HG02610 (cell line): ENCODE results near the gene TTLL11.

Source experiments
- ATAC-seq: cut with Tn5 transposase; IDR thresholded peaks from one replicate; pipeline ENCODE4 v1.9.1; 2021; ENCODE audit warnings: mild to moderate bottlenecking, moderate library complexity; ENCODE audit not compliant: unreplicated experiment

The TTLL11 gene

DNA sequence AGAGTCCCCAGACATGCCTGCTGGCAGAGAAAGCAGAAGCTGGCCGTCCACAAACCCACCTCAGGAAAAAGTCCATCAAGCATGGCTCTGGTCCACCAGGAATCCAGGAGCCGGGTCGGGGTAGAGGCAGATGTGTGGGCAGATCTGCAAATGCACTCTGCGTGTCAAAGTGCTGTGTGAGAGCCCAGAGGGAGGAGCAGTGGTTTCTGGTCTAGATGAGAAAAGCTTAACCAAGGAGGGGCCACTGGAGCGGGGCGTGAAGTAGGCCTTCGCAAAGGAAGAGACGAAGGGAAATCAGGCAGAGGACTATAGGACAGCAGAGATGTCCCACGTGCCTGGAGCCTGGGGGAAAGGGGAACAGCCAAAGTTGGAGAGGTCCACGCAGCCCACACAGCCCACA, 40.0 kb downstream of the TTLL11 start:
- no peak for ATAC-seq

DNA sequence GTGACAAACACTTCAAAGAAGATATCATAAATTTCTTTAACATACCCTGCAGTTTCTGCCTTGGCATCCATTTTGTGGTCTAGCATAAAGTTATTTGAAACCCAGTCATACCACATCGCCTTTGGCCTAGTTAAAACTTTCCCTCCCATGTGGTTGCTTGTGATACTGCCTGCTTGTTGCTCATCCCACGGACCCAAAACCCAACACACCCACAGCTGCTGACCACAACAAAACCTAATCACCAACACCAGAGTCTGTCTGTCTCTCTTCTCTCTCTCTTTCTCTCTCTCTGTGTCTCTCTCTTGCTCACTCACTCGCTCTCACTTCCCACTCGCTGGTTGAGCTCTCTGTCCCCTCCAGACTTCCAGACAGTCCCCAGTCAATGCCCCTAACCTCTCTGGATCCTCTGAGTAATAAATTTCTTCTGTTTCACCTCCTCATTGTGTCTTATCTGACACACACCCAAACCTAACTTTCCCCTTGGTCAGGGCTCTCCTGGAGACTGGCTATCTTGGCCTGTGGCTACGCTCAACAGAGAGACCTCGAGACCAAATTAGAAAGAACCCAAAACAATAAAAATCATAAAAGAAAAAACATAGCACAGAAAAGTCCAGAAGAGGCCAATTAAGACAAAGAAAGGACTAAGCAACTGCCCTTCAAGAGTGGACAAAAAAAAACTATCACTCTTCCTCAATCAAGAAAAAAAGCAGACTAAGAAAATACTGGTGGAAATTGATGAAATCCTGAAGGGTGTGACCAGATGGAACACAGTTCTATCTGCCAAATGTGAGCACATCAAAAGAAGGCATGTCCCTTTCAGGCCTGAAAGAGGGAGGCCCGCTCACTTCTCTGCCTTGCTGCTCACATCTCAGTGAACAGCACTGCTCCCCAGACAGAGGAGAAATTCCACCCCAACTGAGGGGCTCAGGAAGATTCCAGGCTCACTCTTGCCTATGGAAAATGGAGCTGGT, 41.5 kb downstream of the TTLL11 start:
- peak; percentile 79 for ATAC-seq

- no peak for ATAC-seq
Measured at GRCh38 chr9:122050167-122050566, 42.9 kb downstream of the TTLL11 start.

DNA sequence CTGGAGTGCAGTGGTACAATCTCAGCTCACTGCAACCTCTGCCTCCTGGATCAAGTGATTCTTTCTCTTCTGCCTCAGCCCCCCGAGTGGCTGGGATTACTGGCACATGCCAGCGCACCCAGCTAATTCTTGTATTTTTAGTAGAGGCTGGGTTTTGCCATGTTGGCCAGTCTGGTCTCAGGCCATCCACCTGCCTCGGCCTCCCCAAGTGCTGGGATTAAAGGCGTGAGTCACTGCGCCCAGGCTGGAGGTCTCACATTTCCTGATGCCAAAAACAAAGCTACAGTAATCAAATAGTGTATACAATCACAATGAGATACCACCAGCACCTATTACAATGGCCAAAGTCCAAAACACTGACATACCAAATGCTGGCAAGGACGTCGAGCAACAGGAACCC, 51.1 kb downstream of the TTLL11 start:
- no peak for ATAC-seq

- no peak for ATAC-seq
Measured at GRCh38 chr9:122040561-122041242, 52.4 kb downstream of the TTLL11 start.

DNA sequence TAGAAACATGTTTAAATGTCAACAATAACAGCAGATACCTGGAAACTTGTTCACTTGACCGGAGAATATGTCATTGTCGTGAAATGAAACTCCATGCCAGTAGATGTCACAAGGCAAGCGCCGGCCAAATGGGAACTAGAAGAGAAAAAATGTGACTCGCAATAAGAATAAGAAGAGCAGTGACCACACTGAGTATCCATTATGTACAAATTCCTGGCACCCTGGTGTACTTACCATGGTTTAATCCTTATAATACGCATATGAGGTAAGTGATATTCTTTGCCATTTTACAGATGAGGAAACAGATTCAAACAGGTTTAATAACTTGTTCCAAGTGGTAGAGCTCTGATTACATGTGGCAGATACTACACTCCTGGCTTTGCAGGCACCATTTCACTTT, 53.9 kb downstream of the TTLL11 start:
- ATAC-seq = no peak

DNA sequence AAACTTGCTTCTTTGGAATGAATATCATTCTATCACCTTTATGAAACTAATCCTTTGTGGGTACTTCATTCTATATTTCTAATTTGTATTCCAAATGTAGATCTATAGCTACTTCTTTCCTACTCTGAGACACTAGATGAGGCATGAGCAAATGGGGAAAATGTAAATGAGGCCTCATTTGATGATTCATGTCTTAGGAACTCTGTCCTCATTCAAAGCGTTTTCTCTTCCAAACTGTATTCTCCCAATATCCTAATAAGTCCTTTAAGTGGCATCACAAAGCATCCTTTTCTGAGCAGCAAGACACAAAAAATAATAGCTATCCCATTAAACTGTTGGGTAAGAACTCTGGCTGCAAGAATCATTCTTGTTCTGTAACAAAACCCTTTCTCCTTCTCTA, 56.1 kb downstream of the TTLL11 start:
- ATAC-seq = no peak

DNA sequence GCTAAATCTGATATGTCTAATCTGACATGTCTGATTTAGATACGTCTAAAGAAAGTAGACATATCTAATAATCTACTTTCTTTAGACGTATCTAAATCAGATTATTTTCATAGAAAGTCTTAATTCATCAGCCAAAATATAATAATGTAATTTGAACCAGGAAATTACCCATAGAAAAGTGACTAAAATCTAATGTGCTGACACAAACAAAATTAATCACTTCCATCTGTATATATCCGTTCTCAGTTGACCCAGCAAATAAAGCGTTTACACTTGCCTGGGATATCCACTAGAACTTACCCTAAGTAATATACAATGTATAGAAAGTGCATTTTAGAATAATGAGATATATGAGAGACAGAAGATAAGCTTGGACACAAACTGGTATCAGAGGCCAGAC, 56.7 kb downstream of the TTLL11 start:
- no peak for ATAC-seq

- no peak for ATAC-seq
Measured at GRCh38 chr9:122033775-122034373, 59.2 kb downstream of the TTLL11 start.

- no peak for ATAC-seq
Measured at GRCh38 chr9:122032346-122032745, 60.8 kb downstream of the TTLL11 start.

DNA sequence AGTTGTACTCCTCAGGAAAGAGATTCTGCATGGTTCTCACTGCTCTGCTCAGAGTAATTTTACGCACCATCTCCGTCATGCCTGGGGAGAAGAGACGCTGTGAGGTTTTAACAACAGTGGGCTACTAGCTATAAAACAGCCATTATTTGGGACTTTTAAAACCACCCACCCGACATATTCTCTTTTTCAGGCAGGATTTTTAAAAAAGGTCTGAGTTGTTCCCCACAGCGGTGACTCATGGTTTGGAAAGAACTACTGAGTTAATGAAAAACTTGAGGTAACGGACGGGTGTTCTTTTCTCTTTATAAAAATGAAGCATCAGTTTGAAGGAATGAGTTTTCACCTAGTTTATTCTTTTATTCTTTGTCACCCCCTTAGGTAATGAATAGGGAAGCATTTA, 61.3 kb downstream of the TTLL11 start:
- no peak for ATAC-seq

DNA sequence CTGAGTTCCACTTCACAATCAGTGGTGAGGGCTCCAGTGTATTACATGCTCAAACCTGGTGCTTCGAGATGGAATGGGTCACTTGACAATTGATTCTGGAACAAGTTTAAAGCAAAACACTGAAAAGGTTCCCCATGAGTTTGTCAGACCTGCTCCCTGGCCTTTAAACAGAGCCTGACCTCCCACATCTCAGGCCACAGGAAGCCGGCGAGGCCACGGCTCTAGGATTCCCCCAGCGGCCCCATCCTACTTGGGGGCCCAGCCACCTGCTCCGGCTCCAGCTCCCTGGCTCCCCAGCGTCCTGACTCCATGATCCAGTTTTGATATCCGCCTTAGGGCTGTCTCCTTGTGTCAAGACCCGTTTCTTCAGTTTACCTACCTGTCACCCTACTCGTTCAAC, 62.0 kb downstream of the TTLL11 start:
- ATAC-seq = no peak

DNA sequence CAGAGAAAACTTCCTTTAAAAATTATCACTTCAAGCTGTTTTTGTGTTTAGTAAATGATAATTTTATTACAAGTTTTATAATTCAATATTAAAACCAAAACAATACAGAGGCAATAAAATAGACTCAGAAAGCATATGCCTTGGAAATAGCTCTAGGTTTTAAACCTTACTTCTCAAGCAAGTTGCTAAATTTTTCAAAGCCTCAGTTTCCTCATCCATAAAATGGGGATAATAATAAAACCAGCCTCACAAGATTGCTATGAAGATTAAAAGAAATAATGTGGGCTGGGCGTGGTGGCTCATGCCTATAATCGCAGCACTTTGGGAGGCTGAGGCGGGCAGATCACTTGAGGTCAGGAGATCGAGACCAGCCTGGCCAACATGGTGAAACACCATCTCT, 62.8 kb downstream of the TTLL11 start:
- no peak for ATAC-seq

GRCh38 chr9:122029898-122030297, 63.2 kb downstream of the TTLL11 start:
- no peak for ATAC-seq

DNA sequence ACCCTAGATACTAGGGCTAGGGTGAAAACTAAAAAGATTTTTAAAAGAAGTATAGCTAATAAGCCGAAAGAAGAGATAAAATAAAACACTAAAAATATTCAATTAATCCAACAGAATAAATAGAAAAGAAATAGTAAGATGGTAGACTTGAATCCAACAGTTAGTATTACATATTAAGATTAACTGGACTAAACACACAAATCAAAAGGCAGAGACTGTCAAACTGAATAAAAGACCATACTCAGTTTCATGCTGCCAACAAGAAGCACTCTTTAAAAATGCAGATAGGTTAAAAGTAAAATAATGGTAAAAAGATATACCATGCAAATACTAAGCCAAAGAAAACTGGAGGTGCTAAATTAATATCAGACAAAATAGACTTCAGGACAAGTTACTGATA, 65.0 kb downstream of the TTLL11 start:
- no peak for ATAC-seq

GRCh38 chr9:122020398-122020797, 72.7 kb downstream of the TTLL11 start:
- ATAC-seq = no peak

GRCh38 chr9:122016744-122017143, 76.4 kb downstream of the TTLL11 start:
- ATAC-seq = no peak

DNA sequence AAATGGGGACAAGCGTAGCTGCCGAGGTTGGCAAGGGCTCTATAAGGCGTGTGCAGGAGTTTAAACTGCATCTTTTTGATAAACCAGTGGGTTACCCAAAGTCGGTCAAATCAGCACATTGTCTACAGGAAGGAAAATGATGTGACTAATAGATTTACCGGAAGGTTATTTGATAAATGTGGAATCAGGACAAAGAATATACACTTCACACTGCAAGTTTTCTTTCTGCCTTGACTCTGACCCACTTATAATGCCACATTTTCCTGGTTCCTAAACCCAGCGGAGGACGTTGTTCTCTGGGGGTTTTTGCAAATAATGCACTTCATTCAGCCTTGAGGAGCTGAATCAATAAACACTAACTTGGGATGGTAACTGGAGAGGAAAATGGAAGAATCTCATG, 76.8 kb downstream of the TTLL11 start:
- ATAC-seq = no peak

GRCh38 chr9:122015170-122015821, 77.8 kb downstream of the TTLL11 start:
- ATAC-seq = no peak

- ATAC-seq = no peak
Measured at GRCh38 chr9:122011818-122012498, 81.2 kb downstream of the TTLL11 start.

GRCh38 chr9:122008559-122008958, 84.5 kb downstream of the TTLL11 start:
- no peak for ATAC-seq
